CD4-positive, alpha-beta T cell treated with Interleukin-6 for 4 hours (primary cell): ENCODE measurements around the gene CEMIP.
"Not testable (repeated sequence)": the region's sequence is repeated elsewhere in the genome, so short reads cannot be mapped to it uniquely, and the experiment has no call there.

Experiments
- DNase-seq: peaks from one replicate; pipeline ENCODE4 v3.0.0-alpha.2; 2020; ENCODE audit warnings: mixed read lengths

The CEMIP gene

GRCh38 chr15:80957976-80958375 lies 178.8 kb downstream of the CEMIP start:
- DNase-seq: no peak

- no peak for DNase-seq
Measured at GRCh38 chr15:80958818-80959495, 179.8 kb downstream of the CEMIP start.

- not testable (repeated sequence) for DNase-seq
Measured at GRCh38 chr15:80965454-80965853, 186.3 kb downstream of the CEMIP start.

GRCh38 chr15:80966431-80967197 lies 187.4 kb downstream of the CEMIP start:
- DNase-seq: no peak

- no peak for DNase-seq
Measured at GRCh38 chr15:80967451-80967850, 188.3 kb downstream of the CEMIP start.

- no peak for DNase-seq
Measured at GRCh38 chr15:80967991-80968510, 188.9 kb downstream of the CEMIP start.

- DNase-seq: no peak
Measured at GRCh38 chr15:80969316-80969715, 190.1 kb downstream of the CEMIP start.

- DNase-seq: peak; percentile 74
Measured at GRCh38 chr15:80970018-80970657, 191.0 kb downstream of the CEMIP start.

- DNase-seq: no peak
Measured at GRCh38 chr15:80970658-80971057, 191.5 kb downstream of the CEMIP start.

GRCh38 chr15:80971143-80971542 lies 192.0 kb downstream of the CEMIP start:
- no peak for DNase-seq

- DNase-seq: no peak
Measured at GRCh38 chr15:80972276-80972675, 193.1 kb downstream of the CEMIP start.

GRCh38 chr15:80974914-80975313 lies 195.7 kb downstream of the CEMIP start:
- DNase-seq: peak; percentile 8

- no peak for DNase-seq
Measured at GRCh38 chr15:80976851-80977250, 197.7 kb downstream of the CEMIP start.

- peak; percentile 59 for DNase-seq
Measured at GRCh38 chr15:80977627-80978036, 198.5 kb downstream of the CEMIP start.

GRCh38 chr15:80978685-80979329 lies 199.6 kb downstream of the CEMIP start:
- no peak for DNase-seq

- no peak for DNase-seq
Measured at GRCh38 chr15:80979538-80980200, 200.5 kb downstream of the CEMIP start.

- no peak for DNase-seq
Measured at GRCh38 chr15:80982205-80982604, 203.0 kb downstream of the CEMIP start.

- DNase-seq: no peak
Measured at GRCh38 chr15:80982839-80983238, 203.7 kb downstream of the CEMIP start.

GRCh38 chr15:80984856-80985255 lies 205.7 kb downstream of the CEMIP start:
- DNase-seq: no peak

GRCh38 chr15:80985981-80986380 lies 206.8 kb downstream of the CEMIP start:
- DNase-seq: no peak

GRCh38 chr15:80986487-80986886 lies 207.3 kb downstream of the CEMIP start:
- DNase-seq: no peak

GRCh38 chr15:80988148-80988796 lies 209.1 kb downstream of the CEMIP start:
- DNase-seq: no peak
